Stomach (tissue), 9 donors: Measurements from ENCODE around the gene ACSL4. TPM values are rescaled to one million over a fixed set of nuclear protein-coding genes. Genes with fewer than 3 reads are reported as not detected.
"Not testable (repeated sequence)": the region's sequence is repeated elsewhere in the genome, so short reads cannot be mapped to it uniquely, and the experiment has no call there.

Experiments
- DNase-seq, 2 donors: peaks; one replicate each; pipeline versions ENCODE4 v3.0.0 to v3.0.0-alpha.2; 2013 to 2019
- H3K27ac ChIP-seq, 5 donors: fragments of 200-600 bp in 4 of 5; sonication (generic) in 4 of 5; one replicate each; pipeline ENCODE4 v1.5.1; 2013 to 2019; ENCODE audit warnings: mild to moderate bottlenecking in 1 of 5, moderate library complexity in 1 of 5
- H3K27me3 ChIP-seq, 3 donors: fragments of 200-600 bp; sonication (generic); one replicate each; pipeline ENCODE4 v1.5.1; 2017 to 2019; ENCODE audit warnings: mixed run types in 1 of 3
- H3K36me3 ChIP-seq, 4 donors: fragments of 200-600 bp; sonication (generic); 1 replicate in 3 of 4; 2 replicates in 1 of 4; pipeline ENCODE4 v1.5.1; 2016 to 2019
- H3K4me1 ChIP-seq, 4 donors: fragments of 200-600 bp; sonication (generic); one replicate each; pipeline ENCODE4 v1.5.1; 2016 to 2019
- H3K4me3 ChIP-seq, 4 donors: fragments of 200-600 bp; sonication (generic) in 3 of 4; one replicate each; pipeline ENCODE4 v1.5.1; 2016 to 2019; ENCODE audit warnings: mild to moderate bottlenecking in 1 of 4
- H3K9me3 ChIP-seq, 4 donors: fragments of 200-600 bp; sonication (generic); one replicate each; pipeline ENCODE4 v1.5.1; 2016 to 2019
- EP300 ChIP-seq: sonication (generic); formaldehyde crosslinking; IDR thresholded peaks from one replicate; pipeline ENCODE4 v1.6.1; 2017; ENCODE audit warnings: antibody characterized with exemption
- POLR2A ChIP-seq, 4 donors: fragments of 450-650 bp; IDR thresholded peaks; one replicate each; pipeline ENCODE4 v1.6.1; 2016; ENCODE audit warnings: antibody characterized with exemption in 4 of 4, control low read depth in 2 of 4, mild to moderate bottlenecking in 1 of 4, moderate library complexity in 1 of 4
- POLR2AphosphoS5 ChIP-seq, 3 donors: sonication (generic); formaldehyde crosslinking; IDR thresholded peaks; one replicate each; pipeline ENCODE4 v1.6.1; 2016; ENCODE audit warnings: antibody characterized with exemption in 3 of 3
- WGBS, 5 donors: extraction: QIAGEN DNeasy Blood & Tissue Kit in 3 of 5; methylation state at CpG; one replicate each; pipeline versions ENCODE4 v1.1.5 to v1.1.7; 2013 to 2018; 5-methylcytosine and 5-hydroxymethylcytosine counted together
- intact Hi-C: fragments of 100-400 bp; cut with DNase I; formaldehyde crosslinking; loops from one replicate; pipeline ENCODE4 v1.15.1; 2023; ENCODE audit warnings: low total_unique reads
- polyA plus RNA-seq, 3 donors: library from polyadenylated mRNA; stranded (reverse); fragments of 200-250 nt; gene quantifications; one replicate each; pipeline ENCODE4 v1.2.3, GENCODE V29; 2013
- total RNA-seq, 5 donors: library from RNA; depleted of rRNA; stranded (reverse); fragments of >200 nt; gene quantifications; one replicate each; pipeline versions ENCODE4 v1.1.0 to v1.2.3, GENCODE V29; 2014 to 2016
- TF ChIP-seq, protein P1 (sequence below), 7 experiments: fragments of 450-650 bp in 4 of 7; fragments of 200-600 bp in 3 of 7; sonication (generic) in 3 of 7; IDR thresholded peaks; one replicate each; pipeline ENCODE4 v1.5.1; 2016 to 2019; ENCODE audit warnings: antibody characterized with exemption in 7 of 7, control low read depth in 2 of 7, mild to moderate bottlenecking in 1 of 7
- donor health status: healthy with polysubstance abuse.
- donor health status: Bipolar disorder and iron deficiency.
- donor health status: healthy.

Gene ACSL4
- total and polyA plus RNA-seq, 8 donors: 4.1 to 53.4 (median 34.1) TPM

DNA sequence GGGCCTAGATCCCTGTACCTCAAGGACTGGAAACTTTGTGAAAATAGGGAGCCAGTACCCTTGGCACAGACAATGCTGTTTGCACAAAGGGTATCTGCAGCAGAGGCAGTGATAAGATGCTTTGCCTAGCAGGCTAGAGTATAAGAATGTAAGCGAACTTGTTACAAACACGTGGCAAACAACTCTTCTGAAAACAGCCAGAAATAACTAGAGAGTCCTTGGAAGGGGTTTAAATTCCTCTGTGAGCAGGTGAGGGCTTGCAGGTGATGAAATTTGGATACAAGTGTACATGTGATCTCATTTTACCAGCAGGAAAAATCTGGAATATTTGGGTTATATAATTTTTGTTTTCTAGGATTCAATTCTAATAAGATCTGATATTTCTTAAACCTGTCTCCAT, 18.6 kb upstream of the ACSL4 start:
- no peak overlapping the region for H3K27ac ChIP-seq
- no peaks in the 10 kb centered on the region for H3K27me3 ChIP-seq
- TF ChIP-seq, protein P1, sequence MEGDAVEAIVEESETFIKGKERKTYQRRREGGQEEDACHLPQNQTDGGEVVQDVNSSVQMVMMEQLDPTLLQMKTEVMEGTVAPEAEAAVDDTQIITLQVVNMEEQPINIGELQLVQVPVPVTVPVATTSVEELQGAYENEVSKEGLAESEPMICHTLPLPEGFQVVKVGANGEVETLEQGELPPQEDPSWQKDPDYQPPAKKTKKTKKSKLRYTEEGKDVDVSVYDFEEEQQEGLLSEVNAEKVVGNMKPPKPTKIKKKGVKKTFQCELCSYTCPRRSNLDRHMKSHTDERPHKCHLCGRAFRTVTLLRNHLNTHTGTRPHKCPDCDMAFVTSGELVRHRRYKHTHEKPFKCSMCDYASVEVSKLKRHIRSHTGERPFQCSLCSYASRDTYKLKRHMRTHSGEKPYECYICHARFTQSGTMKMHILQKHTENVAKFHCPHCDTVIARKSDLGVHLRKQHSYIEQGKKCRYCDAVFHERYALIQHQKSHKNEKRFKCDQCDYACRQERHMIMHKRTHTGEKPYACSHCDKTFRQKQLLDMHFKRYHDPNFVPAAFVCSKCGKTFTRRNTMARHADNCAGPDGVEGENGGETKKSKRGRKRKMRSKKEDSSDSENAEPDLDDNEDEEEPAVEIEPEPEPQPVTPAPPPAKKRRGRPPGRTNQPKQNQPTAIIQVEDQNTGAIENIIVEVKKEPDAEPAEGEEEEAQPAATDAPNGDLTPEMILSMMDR (IDR thresholded peaks at IDR 0.05): no peak
- no peak for TF ChIP-seq POLR2AphosphoS5 (IDR thresholded peaks at IDR 0.05)
- no peak for TF ChIP-seq EP300
- 29 to 58% (median 38%) methylated on average over 2 of the region's 2 CpGs for WGBS, 5 donors
- no peaks in the 10 kb centered on the region for H3K36me3 ChIP-seq
- DNase-seq: no peak
- peaks cover 0 to 19% (median 5%) of the 10 kb centered on the region in 4 donors for H3K9me3 ChIP-seq
- no peaks in the 10 kb centered on the region for H3K4me1 ChIP-seq
- intact Hi-C loops: no loop called here
- H3K4me3 ChIP-seq: no peak overlapping the region

DNA sequence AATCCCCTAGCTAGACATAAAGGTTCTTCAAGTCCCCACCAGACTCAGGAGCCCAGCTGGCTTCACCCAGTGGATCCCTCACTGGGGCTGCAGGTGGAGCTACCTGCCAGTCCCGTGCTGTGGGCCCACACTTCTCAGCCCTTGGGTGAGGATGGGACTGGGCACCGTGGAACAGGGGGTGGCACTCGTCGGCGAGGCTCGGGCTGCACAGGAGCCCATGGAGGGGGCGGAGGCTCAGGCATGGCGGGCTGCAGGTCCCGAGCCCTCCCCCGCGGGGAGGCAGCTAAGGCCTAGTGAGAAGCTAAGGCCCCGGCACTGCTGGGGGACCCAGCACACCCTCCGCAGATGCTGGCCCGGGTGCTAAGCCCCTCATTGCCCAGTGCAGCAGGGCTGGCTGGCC, 16.1 kb upstream of the ACSL4 start:
- Histone ChIP-seq H3K27ac (no peak overlapping the region), H3K27me3 (no peaks in the 10 kb centered on the region), H3K4me3 (no peak overlapping the region), H3K4me1 (no peaks in the 10 kb centered on the region), H3K9me3 (no peaks in the 10 kb centered on the region), H3K36me3 (no peaks in the 10 kb centered on the region)
- TF ChIP-seq POLR2AphosphoS5 (IDR thresholded peaks at IDR 0.05): no peak
- TF ChIP-seq, protein P1 (IDR thresholded peaks at IDR 0.05): no peak
- DNase-seq: no peak
- intact Hi-C loops: no loop called here
- WGBS, 5 donors: 94 to 100% (median 96%) methylated on average over 3 to 14 of the region's 14 CpGs; no CpG with 5 or more reads in 1 of the 5 donors

DNA sequence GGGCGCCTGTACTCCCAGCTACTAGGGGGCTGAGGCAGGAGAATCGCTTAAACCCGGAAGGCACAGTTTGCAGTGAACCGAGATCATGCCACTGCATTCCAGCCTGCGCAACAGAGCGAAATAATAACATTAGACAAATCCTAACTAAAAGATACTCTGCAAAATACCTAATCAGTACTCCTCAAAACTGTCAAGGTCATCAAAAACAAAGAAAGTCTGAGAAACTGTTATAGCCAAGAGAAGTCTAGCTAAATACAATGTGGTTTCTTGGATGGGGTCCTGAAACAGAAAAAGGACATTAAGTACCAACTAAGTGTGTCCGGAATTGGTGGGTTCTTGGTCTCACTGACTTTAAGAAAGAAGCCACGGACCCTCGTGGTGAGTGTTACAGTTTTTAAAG, 14.6 kb upstream of the ACSL4 start:
- no peak overlapping the region for H3K27ac ChIP-seq
- intact Hi-C loops: no loop called here
- TF ChIP-seq EP300 (no peak), POLR2AphosphoS5 (IDR thresholded peaks at IDR 0.05) (no peak), POLR2A (IDR thresholded peaks at IDR 0.05) (no peak)
- TF ChIP-seq, protein P1 (IDR thresholded peaks at IDR 0.05): no peak
- H3K27me3 ChIP-seq: no peaks in the 10 kb centered on the region
- no peak overlapping the region for H3K4me3 ChIP-seq
- H3K9me3 ChIP-seq: no peaks in the 10 kb centered on the region
- H3K36me3 ChIP-seq: no peaks in the 10 kb centered on the region
- no peaks in the 10 kb centered on the region for H3K4me1 ChIP-seq
- DNase-seq: no peak
- 87 to 98% (median 95%) methylated on average over 9 of the region's 9 CpGs for WGBS, 5 donors

DNA sequence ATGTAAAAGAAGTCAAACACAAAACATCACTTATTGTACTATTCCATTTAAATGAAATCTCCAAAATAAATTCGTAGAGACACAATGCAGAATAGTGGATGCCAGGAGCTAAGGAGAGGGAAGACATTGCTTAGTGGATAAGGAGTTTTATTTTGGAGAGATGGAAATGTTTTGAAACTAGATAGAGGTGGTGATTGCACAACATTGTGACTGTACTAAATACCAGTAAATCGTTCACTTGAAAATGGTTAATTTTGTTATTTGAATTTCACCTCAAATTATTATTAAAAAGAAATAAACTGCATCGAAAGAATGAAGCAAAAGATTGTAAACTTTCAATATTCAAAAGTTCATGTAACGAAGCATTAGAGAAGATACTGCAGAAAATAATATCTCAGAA, 9.7 kb upstream of the ACSL4 start:
- no peaks in the 10 kb centered on the region for H3K9me3 ChIP-seq
- WGBS, 5 donors: 56 to 91% (median 80%) methylated on average over 4 of the region's 4 CpGs
- H3K27ac ChIP-seq: no peak overlapping the region
- H3K4me3 ChIP-seq: no peak overlapping the region
- intact Hi-C loops: no loop called here
- H3K4me1 ChIP-seq: no peaks in the 10 kb centered on the region
- DNase-seq: no peak
- H3K36me3 ChIP-seq: no peaks in the 10 kb centered on the region
- no peaks in the 10 kb centered on the region for H3K27me3 ChIP-seq
- TF ChIP-seq EP300: no peak
- TF ChIP-seq POLR2AphosphoS5 (IDR thresholded peaks at IDR 0.05): no peak
- TF ChIP-seq POLR2A (IDR thresholded peaks at IDR 0.05): no peak

DNA sequence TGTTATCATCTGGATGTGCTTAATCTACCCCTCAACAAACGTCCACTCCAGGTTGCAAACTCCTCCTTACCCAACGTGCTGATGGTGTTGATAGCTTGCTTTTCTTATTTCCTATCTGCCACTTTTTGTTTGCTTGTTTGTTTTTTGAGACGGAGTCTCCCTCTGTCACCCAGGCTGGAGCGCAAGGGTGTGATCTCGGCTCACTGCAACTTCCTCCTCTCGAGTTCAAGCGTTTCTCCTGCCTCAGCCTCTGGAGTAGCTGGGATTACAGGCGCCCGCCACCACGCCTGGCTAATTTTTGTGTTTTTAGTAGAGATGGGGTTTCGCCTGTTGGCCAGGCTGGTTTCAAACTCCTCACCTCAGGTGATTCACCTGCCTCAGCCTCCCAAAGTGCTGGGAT, 7.8 kb upstream of the ACSL4 start:
- DNase-seq, H3K36me3 ChIP-seq, H3K27me3 ChIP-seq, H3K4me3 ChIP-seq, H3K4me1 ChIP-seq, H3K9me3 ChIP-seq, intact Hi-C loops, H3K27ac ChIP-seq: not testable (repeated sequence)
- WGBS, 5 donors: 39 to 65% (median 52%) methylated on average over 8 to 11 of the region's 11 CpGs

DNA sequence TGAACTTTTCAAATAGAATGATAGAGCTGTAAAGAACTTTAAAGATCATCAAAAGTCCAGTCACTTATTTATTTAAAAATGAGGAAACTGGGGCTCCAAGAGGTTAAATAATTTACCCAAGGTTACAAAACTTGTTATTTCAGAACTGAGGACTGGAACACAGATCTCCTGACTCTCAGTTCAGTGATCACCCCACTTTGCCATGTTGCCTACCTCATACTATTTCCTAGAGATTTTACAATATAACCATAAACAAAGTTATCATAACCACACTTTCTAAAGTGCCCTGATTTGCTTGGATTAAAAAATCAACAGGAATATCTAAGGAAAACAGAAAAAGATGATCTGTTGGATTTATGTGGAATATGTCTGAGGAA, 7.4 kb upstream of the ACSL4 start:
- Histone ChIP-seq H3K36me3 (no peaks in the 10 kb centered on the region), H3K4me3 (no peak overlapping the region), H3K27me3 (no peaks in the 10 kb centered on the region), H3K27ac (no peak overlapping the region), H3K4me1 (no peaks in the 10 kb centered on the region), H3K9me3 (no peaks in the 10 kb centered on the region)
- TF ChIP-seq, protein P1 (IDR thresholded peaks at IDR 0.05): no peak
- no peak for TF ChIP-seq EP300
- no peak for TF ChIP-seq POLR2AphosphoS5 (IDR thresholded peaks at IDR 0.05)
- DNase-seq: no peak
- intact Hi-C loops: no loop called here
